Stomach (tissue), 9 donors: ENCODE measurements around the gene ISCA2. TPM values are rescaled to one million over a fixed set of nuclear protein-coding genes. Genes with fewer than 3 reads are reported as not detected.

ENCODE experiments used
- DNase-seq, 2 donors: peaks; one replicate each; pipeline versions ENCODE4 v3.0.0 to v3.0.0-alpha.2; 2013 to 2019
- H3K27ac ChIP-seq, 5 donors: fragments of 200-600 bp in 4 of 5; sonication (generic) in 4 of 5; one replicate each; pipeline ENCODE4 v1.5.1; 2013 to 2019; ENCODE audit warnings: mild to moderate bottlenecking in 1 of 5, moderate library complexity in 1 of 5
- H3K27me3 ChIP-seq, 3 donors: fragments of 200-600 bp; sonication (generic); one replicate each; pipeline ENCODE4 v1.5.1; 2017 to 2019; ENCODE audit warnings: mixed run types in 1 of 3
- H3K36me3 ChIP-seq, 4 donors: fragments of 200-600 bp; sonication (generic); 1 replicate in 3 of 4; 2 replicates in 1 of 4; pipeline ENCODE4 v1.5.1; 2016 to 2019
- H3K4me1 ChIP-seq, 4 donors: fragments of 200-600 bp; sonication (generic); one replicate each; pipeline ENCODE4 v1.5.1; 2016 to 2019
- H3K4me3 ChIP-seq, 4 donors: fragments of 200-600 bp; sonication (generic) in 3 of 4; one replicate each; pipeline ENCODE4 v1.5.1; 2016 to 2019; ENCODE audit warnings: mild to moderate bottlenecking in 1 of 4
- H3K9me3 ChIP-seq, 4 donors: fragments of 200-600 bp; sonication (generic); one replicate each; pipeline ENCODE4 v1.5.1; 2016 to 2019
- EP300 ChIP-seq: sonication (generic); formaldehyde crosslinking; IDR thresholded peaks from one replicate; pipeline ENCODE4 v1.6.1; 2017; ENCODE audit warnings: antibody characterized with exemption
- POLR2A ChIP-seq, 4 donors: fragments of 450-650 bp; IDR thresholded peaks; one replicate each; pipeline ENCODE4 v1.6.1; 2016; ENCODE audit warnings: antibody characterized with exemption in 4 of 4, control low read depth in 2 of 4, mild to moderate bottlenecking in 1 of 4, moderate library complexity in 1 of 4
- POLR2AphosphoS5 ChIP-seq, 3 donors: sonication (generic); formaldehyde crosslinking; IDR thresholded peaks; one replicate each; pipeline ENCODE4 v1.6.1; 2016; ENCODE audit warnings: antibody characterized with exemption in 3 of 3
- WGBS, 5 donors: extraction: QIAGEN DNeasy Blood & Tissue Kit in 3 of 5; methylation state at CpG; one replicate each; pipeline versions ENCODE4 v1.1.5 to v1.1.7; 2013 to 2018; 5-methylcytosine and 5-hydroxymethylcytosine counted together
- intact Hi-C: fragments of 100-400 bp; cut with DNase I; formaldehyde crosslinking; loops from one replicate; pipeline ENCODE4 v1.15.1; 2023; ENCODE audit warnings: low total_unique reads
- polyA plus RNA-seq, 3 donors: library from polyadenylated mRNA; stranded (reverse); fragments of 200-250 nt; gene quantifications; one replicate each; pipeline ENCODE4 v1.2.3, GENCODE V29; 2013
- total RNA-seq, 5 donors: library from RNA; depleted of rRNA; stranded (reverse); fragments of >200 nt; gene quantifications; one replicate each; pipeline versions ENCODE4 v1.1.0 to v1.2.3, GENCODE V29; 2014 to 2016
- TF ChIP-seq, protein P1 (sequence below), 7 experiments: fragments of 450-650 bp in 4 of 7; fragments of 200-600 bp in 3 of 7; sonication (generic) in 3 of 7; IDR thresholded peaks; one replicate each; pipeline ENCODE4 v1.5.1; 2016 to 2019; ENCODE audit warnings: antibody characterized with exemption in 7 of 7, control low read depth in 2 of 7, mild to moderate bottlenecking in 1 of 7
- donor health status: healthy with polysubstance abuse.
- donor health status: Bipolar disorder and iron deficiency.
- donor health status: healthy.

The ISCA2 gene
- total and polyA plus RNA-seq, 8 donors: 15.2 to 34.3 (median 25.0) TPM; not detected in 2

DNA sequence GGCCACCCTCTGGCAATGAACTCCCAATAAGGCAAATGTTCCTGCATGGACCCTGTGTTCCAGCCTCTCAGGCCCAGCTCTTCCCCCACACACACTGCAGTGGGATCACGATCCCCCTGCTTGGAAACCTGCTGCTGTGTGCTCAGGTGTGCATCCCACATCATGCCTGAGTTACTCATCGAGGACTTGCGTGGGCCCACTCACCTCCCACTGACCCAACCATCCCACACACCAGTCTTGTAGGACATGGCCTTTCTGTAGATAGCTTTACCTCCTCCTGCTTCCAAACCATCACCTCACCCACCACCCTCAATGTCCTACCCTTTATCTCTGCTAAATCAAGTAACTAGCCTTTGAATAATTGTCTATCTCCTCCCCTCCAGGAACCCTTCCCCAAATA lies 25.1 kb upstream of the ISCA2 start:
- no peak for TF ChIP-seq POLR2AphosphoS5 (IDR thresholded peaks at IDR 0.05)
- TF ChIP-seq, protein P1, sequence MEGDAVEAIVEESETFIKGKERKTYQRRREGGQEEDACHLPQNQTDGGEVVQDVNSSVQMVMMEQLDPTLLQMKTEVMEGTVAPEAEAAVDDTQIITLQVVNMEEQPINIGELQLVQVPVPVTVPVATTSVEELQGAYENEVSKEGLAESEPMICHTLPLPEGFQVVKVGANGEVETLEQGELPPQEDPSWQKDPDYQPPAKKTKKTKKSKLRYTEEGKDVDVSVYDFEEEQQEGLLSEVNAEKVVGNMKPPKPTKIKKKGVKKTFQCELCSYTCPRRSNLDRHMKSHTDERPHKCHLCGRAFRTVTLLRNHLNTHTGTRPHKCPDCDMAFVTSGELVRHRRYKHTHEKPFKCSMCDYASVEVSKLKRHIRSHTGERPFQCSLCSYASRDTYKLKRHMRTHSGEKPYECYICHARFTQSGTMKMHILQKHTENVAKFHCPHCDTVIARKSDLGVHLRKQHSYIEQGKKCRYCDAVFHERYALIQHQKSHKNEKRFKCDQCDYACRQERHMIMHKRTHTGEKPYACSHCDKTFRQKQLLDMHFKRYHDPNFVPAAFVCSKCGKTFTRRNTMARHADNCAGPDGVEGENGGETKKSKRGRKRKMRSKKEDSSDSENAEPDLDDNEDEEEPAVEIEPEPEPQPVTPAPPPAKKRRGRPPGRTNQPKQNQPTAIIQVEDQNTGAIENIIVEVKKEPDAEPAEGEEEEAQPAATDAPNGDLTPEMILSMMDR (IDR thresholded peaks at IDR 0.05): no peak
- TF ChIP-seq EP300: no peak
- no peak for TF ChIP-seq POLR2A (IDR thresholded peaks at IDR 0.05)
- no peak for DNase-seq
- intact Hi-C loops: no loop called here
- Histone ChIP-seq H3K4me1 (peaks cover 0 to 6% (median 0%) of the 10 kb centered on the region in 4 donors), H3K27ac (no peak overlapping the region), H3K4me3 (no peak overlapping the region), H3K9me3 (no peaks in the 10 kb centered on the region), H3K36me3 (peaks cover under 1 to 14% (median 12%) of the 10 kb centered on the region in 4 donors), H3K27me3 (no peaks in the 10 kb centered on the region)
- WGBS, 5 donors: 85 to 97% (median 92%) methylated on average over 3 of the region's 3 CpGs

- H3K27ac ChIP-seq: no peak overlapping the region
- H3K27me3 ChIP-seq: no peaks in the 10 kb centered on the region
- TF ChIP-seq EP300: no peak
- TF ChIP-seq, protein P1 (IDR thresholded peaks at IDR 0.05): no peak
- TF ChIP-seq POLR2A (IDR thresholded peaks at IDR 0.05): no peak
- TF ChIP-seq POLR2AphosphoS5 (IDR thresholded peaks at IDR 0.05): no peak
- no peaks in the 10 kb centered on the region for H3K9me3 ChIP-seq
- peaks cover 0 to 6% (median 0%) of the 10 kb centered on the region in 4 donors for H3K4me1 ChIP-seq
- intact Hi-C loops: no loop called here
- H3K36me3 ChIP-seq: peaks cover 9 to 27% (median 26%) of the 10 kb centered on the region in 4 donors
- 76 to 85% (median 79%) methylated on average over 7 of the region's 7 CpGs for WGBS, 5 donors
- no peak for DNase-seq
- no peak overlapping the region for H3K4me3 ChIP-seq
These were observed 23.7 kb upstream of the ISCA2 start for GRCh38 chr14:74469548-74470518.

DNA sequence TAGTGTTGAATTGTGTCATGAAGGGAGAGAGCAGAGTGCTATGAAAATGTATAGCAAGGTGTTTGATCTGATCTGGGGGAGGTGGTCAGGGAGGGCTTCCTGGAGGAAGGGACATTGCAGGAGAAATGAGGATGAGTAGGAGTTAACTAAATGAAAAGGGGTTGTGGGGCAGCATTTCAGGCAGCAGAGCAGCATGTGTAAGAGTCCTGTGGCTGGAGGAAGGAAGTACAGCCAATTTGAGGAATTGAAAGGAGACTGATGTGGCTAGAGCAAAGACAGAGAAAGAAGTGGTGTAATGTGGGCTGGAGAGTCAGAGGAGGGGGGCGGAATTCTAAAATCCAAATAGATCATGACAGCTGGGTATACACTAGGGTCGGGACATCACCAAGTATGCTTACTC lies 21.0 kb upstream of the ISCA2 start:
- H3K4me3 ChIP-seq: no peak overlapping the region
- H3K27ac ChIP-seq: no peak overlapping the region
- H3K27me3 ChIP-seq: no peaks in the 10 kb centered on the region
- H3K4me1 ChIP-seq: peaks cover 0 to 6% (median 0%) of the 10 kb centered on the region in 4 donors
- TF ChIP-seq EP300 (no peak), POLR2AphosphoS5 (IDR thresholded peaks at IDR 0.05) (no peak), POLR2A (IDR thresholded peaks at IDR 0.05) (no peak)
- TF ChIP-seq, protein P1 (IDR thresholded peaks at IDR 0.05): no peak
- 80 to 95% (median 83%) methylated on average over 2 of the region's 2 CpGs for WGBS, 5 donors
- no peak for DNase-seq
- peaks cover 9 to 49% (median 47%) of the 10 kb centered on the region in 4 donors for H3K36me3 ChIP-seq
- intact Hi-C loops: no loop called here
- H3K9me3 ChIP-seq: no peaks in the 10 kb centered on the region

- intact Hi-C loops: no loop called here
- H3K27me3 ChIP-seq: no peaks in the 10 kb centered on the region
- DNase-seq: no peak
- no peak overlapping the region for H3K27ac ChIP-seq
- H3K9me3 ChIP-seq: no peaks in the 10 kb centered on the region
- WGBS, 5 donors: 76 to 95% (median 82%) methylated on average over 2 of the region's 2 CpGs
- no peak overlapping the region for H3K4me3 ChIP-seq
- H3K36me3 ChIP-seq: peaks cover 10 to 67% (median 60%) of the 10 kb centered on the region in 4 donors
- no peak for TF ChIP-seq POLR2AphosphoS5 (IDR thresholded peaks at IDR 0.05)
- TF ChIP-seq, protein P1 (IDR thresholded peaks at IDR 0.05): no peak
- TF ChIP-seq POLR2A (IDR thresholded peaks at IDR 0.05): no peak
- no peak for TF ChIP-seq EP300
- peaks cover 0 to 6% (median 0%) of the 10 kb centered on the region in 4 donors for H3K4me1 ChIP-seq
These were observed 19.2 kb upstream of the ISCA2 start for GRCh38 chr14:74474376-74474775.
